Measurements from ENCODE around the gene ADGRV1.

DNA sequence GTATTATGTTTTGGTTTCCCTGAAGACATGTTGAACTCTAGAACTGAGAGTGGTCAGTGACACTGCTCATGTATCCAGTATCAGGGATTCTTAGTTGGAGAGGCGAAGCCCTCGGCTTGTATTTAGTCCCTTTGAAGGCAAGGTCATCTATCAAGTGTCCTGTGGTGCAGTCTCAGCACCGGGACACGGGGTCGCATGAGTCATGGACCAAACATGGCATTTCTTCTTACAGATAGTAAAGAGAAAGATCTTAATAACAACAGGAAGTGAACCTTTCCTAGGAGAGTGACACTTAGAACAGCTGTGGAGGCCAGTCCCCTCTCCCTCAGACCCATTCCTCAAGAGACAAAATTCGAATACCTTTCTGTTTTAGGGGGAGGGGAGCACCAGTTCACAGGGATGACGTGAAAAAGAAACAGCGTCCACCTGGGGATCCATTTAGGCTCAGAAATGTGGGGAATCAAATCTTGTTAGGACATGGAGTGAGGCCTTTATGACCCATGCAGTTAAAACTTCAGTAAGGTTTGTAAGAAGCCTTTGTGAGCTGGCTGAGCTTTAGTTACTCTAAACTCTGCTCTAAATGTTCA lies 86.5 kb downstream of the ADGRV1 start:
- no peak for TF ChIP-seq CTCF (IDR thresholded peaks at IDR 0.05; ENCODE audit: borderline replicate concordance, extremely low read depth, low read length, poor library complexity, severe bottlenecking)
- TF ChIP-seq EZH2 (IDR thresholded peaks at IDR 0.05; ENCODE audit: borderline replicate concordance, low read depth, low read length, severe bottlenecking), result no peak

Data from DND-41 (cell line).